ENCODE data around the gene WFDC1.

DNA sequence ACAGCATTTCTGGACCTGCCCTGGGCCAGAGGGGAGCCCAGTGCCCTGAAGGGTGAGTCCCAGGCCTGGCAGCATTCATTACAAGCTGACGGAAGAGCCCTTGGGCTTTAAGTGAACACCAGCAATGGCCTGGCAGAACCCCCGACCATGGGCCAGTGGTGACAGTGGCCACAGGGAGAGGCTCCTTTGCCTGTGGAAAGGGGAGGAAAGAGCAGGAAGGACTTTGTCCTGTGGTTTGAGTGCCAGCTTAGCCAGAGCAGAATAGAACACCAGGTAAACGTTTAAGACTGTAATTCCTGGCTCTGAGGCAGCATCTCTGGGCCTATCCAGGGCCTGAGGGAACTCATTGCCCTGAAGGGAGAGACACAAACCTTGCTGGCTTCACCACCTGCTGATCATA, 39.4 kb downstream of the WFDC1 start:
- TF ChIP-seq, protein P1, sequence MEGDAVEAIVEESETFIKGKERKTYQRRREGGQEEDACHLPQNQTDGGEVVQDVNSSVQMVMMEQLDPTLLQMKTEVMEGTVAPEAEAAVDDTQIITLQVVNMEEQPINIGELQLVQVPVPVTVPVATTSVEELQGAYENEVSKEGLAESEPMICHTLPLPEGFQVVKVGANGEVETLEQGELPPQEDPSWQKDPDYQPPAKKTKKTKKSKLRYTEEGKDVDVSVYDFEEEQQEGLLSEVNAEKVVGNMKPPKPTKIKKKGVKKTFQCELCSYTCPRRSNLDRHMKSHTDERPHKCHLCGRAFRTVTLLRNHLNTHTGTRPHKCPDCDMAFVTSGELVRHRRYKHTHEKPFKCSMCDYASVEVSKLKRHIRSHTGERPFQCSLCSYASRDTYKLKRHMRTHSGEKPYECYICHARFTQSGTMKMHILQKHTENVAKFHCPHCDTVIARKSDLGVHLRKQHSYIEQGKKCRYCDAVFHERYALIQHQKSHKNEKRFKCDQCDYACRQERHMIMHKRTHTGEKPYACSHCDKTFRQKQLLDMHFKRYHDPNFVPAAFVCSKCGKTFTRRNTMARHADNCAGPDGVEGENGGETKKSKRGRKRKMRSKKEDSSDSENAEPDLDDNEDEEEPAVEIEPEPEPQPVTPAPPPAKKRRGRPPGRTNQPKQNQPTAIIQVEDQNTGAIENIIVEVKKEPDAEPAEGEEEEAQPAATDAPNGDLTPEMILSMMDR (IDR thresholded peaks at IDR 0.05): no peak
- TF ChIP-seq EZH2 (IDR thresholded peaks at IDR 0.05) (no peak), EZH2phosphoT487 (IDR thresholded peaks at IDR 0.05) (no peak)

All from neural progenitor cell (in vitro differentiated cells).